DMS 273 (cell line): ENCODE data around the gene HEATR5A.
A peak's percentile ranks its signal among the peaks of the same experiment; 100 is the strongest.
"Not testable (repeated sequence)": the region's sequence is repeated elsewhere in the genome, so short reads cannot be mapped to it uniquely, and the experiment has no call there.

Source experiments
- DNase-seq: peaks from one replicate; lab custom pipeline; 2025; ENCODE audit not compliant: unreplicated experiment; lab: John Stamatoyannopoulos, UW

Gene HEATR5A

GRCh38 chr14:31261859-31262731 is 158.3 kb downstream of the HEATR5A start:
- peak; percentile 75 for DNase-seq

GRCh38 chr14:31261523-31261858 is 158.9 kb downstream of the HEATR5A start:
- no peak for DNase-seq

- not testable (repeated sequence) for DNase-seq
Observed at GRCh38 chr14:31259040-31259435, 161.3 kb downstream of the HEATR5A start.

GRCh38 chr14:31258427-31259039 is 161.8 kb downstream of the HEATR5A start:
- DNase-seq: no peak

- DNase-seq: not testable (repeated sequence)
Observed at GRCh38 chr14:31257554-31258426, 162.6 kb downstream of the HEATR5A start.

GRCh38 chr14:31257244-31257553 is 163.2 kb downstream of the HEATR5A start:
- DNase-seq: no peak

GRCh38 chr14:31256534-31257243 is 163.7 kb downstream of the HEATR5A start:
- no peak for DNase-seq

- not testable (repeated sequence) for DNase-seq
Observed at GRCh38 chr14:31255918-31256317, 164.4 kb downstream of the HEATR5A start.

GRCh38 chr14:31255286-31255685 is 165.1 kb downstream of the HEATR5A start:
- no peak for DNase-seq

GRCh38 chr14:31253746-31254471 is 166.4 kb downstream of the HEATR5A start:
- DNase-seq: no peak

GRCh38 chr14:31252865-31253264 is 167.5 kb downstream of the HEATR5A start:
- DNase-seq: no peak

GRCh38 chr14:31251028-31251958 is 169.1 kb downstream of the HEATR5A start:
- DNase-seq: no peak

GRCh38 chr14:31244626-31245025 is 175.7 kb downstream of the HEATR5A start:
- DNase-seq: no peak

GRCh38 chr14:31243860-31244259 is 176.5 kb downstream of the HEATR5A start:
- DNase-seq: no peak

- not testable (repeated sequence) for DNase-seq
Observed at GRCh38 chr14:31242161-31242940, 178.0 kb downstream of the HEATR5A start.
